Erythroblast (primary cell): ENCODE results near the gene SIRT7.
A peak's percentile ranks its signal among the peaks of the same experiment; 100 is the strongest.
"Not testable (repeated sequence)": the region's sequence is repeated elsewhere in the genome, so short reads cannot be mapped to it uniquely, and the experiment has no call there.

Experiments used
- DNase-seq, 2 experiments: peaks; one replicate each; lab custom pipeline; 2025; lab: John Stamatoyannopoulos, UW
- GATA1 ChIP-seq: IDR thresholded peaks from 2 replicates; pipeline ENCODE4 v1.6.1; 2011; ENCODE audit warnings: low read depth, mild to moderate bottlenecking, control low read depth, low read length, moderate library complexity
- POLR2A ChIP-seq: IDR thresholded peaks from 2 replicates; pipeline ENCODE4 v1.6.1; 2011; ENCODE audit warnings: mild to moderate bottlenecking, low read length

The SIRT7 gene

DNA sequence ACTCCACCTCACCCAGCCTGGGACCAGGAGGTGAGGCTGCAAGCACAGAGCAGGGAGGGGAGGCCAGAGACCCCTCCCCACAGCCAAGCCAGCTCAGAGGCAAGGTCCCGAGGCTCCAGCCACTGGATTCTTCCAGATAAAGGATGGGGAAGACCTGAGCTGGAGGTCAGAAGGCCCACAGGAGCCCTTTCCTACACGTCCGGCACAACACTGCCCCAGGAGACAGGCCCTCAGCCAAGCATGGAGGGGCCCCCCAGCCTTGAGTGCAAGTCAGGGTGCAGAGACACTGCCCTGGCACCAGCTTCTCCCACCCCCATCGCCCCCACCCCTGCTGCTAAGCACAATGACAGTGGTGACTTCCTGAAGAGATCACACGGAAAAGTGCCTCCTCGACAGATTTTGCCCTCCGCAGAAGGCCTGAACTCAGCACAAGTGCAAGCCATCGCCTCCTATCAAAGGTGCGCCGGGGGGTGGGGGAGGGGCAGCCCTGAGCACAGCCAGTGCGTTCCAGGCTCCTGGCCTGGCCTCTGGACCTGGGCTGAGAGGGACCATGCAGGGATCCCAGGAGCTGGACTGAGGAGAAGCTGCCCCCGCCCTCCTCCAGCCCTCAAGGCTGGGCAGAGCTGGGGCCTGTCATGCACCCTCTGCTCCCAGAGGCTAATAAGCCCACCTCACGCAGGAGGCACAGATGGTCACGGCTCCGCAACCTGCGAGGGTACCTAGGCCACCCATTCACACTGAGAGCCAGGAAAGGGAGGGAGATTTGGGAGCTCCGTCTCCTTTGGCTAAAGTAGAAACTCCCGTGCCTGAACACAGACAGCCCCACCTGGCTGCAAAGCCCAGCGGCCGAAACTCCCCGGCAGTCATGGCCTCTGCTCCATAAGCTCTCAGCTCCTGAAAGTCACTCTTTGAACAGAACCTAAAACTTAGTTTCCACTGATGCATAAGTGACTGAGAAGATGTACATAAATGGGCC is 6.9 kb upstream of the SIRT7 start:
- DNase-seq: peak; percentile 39 to 56

DNA sequence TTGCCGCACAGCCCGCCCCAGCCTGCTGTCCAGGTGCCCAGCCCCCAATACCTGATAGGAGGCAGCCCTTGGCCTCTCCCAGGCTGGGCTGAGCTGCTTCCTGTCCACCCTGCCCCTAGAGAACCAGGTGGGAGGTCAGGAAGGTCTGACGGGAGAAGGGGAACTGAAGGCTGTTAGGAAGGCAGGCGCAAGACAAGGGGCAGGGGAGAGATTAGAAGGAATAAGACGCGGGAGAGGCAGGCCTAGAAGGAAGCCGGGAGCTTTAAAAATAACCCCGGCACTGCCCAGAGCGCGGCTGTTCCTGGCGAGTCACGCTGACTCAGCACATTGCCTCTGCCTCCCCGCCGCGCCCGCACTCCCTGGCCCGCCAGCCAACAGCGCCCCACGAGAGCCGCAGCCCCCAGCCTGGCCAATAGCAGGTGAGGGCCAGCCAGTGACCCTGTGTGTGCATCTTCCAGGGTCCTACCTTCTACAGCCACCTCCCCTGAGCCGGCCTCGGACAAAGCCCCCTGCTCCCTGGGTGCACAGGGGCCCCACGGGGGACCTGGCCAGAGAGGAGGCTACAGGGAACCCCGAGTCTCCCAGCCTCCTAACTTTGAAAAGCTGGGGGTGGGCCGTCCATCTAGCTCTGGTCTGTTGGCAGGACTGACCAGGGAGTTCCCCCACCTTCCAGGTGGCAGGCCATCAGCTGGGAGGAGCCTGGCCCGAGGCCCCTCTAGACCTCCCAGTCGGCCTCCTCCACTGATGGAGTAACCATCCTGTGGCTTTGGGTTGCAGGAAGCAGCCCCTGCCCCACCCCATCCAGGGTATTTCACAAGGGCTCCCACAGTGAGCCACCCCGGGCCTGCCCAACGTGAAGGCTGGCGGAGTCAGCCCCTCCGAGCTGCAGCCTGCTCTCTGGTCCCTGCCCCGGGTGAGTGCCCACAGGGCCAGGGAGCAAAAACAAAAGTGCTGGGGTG is 5.6 kb upstream of the SIRT7 start:
- TF ChIP-seq GATA1 (no peak), POLR2A (peak; percentile 52)
- peak; percentile 93 to 96 for DNase-seq

More for the DNA sequence above, 6.9 kb upstream of the SIRT7 start:
- TF ChIP-seq POLR2A (no peak), GATA1 (no peak)

DNA sequence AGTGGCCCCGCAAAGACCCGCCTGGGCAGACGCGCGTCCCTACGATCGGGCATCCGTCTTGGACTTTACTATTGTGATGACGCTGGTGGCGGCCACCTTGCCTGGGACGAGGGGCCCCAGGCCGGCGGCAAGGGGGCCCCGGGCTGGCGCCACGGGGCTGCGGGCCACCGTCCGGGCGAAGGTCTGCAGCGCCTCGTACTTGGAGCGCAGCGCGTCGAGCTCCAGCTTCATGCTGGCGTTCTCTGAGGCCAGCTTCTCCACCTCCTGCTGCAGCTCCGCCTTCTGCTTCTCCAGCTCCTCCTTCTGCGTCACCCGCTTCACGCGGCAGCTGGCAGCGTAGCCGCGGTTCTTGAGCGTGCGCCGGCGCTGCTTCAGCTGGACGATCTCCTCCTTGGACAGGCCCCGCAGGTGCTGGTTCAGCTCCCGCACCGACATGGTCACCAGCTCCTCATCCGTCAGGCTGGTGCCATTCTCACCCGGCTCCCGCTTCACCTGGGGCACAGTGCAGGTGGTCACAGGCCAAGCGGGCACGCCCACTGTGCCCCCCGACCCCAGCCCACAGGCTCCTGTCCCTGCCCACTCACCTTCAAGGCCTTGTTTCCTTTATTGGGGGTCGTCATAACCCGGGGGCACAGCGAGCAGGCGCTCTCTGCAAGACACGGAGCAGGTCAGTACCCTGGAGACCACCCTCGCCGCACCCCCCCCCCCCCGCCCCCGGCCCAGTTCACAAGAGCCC is 4.8 kb upstream of the SIRT7 start:
- TF ChIP-seq GATA1 (no peak), POLR2A (no peak)

DNA sequence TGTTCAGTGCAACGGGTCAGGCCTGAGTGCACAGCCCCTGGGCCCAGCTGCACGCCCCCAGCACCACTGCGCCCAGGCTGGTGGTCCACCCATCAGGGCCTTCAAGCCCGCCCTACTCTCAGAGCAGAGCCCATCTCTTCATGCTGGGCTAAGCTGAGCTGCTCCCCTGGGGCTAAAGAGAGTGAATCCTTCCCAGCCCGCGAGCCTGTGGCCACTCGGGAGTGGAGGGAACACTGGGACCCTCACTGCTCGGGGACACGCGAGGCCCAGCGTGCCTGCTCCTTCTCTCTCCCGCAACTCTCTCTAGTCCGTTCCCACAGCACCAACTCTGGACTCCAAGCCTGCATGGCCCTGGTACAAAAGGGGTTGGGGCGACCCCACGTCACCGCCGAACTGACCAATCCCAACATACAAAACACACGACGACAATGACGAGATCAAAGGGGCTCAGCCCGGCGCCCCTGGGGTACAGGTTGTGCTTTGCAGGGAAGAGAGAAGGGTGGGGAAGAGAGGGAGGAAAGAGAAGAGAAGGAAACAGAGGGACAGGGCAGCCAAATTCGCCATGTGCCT is 4.1 kb upstream of the SIRT7 start:
- no peak for DNase-seq
- no peak for TF ChIP-seq POLR2A
- no peak for TF ChIP-seq GATA1

More for the DNA sequence above, 4.8 kb upstream of the SIRT7 start:
- DNase-seq: peak; percentile 26 to 45

DNA sequence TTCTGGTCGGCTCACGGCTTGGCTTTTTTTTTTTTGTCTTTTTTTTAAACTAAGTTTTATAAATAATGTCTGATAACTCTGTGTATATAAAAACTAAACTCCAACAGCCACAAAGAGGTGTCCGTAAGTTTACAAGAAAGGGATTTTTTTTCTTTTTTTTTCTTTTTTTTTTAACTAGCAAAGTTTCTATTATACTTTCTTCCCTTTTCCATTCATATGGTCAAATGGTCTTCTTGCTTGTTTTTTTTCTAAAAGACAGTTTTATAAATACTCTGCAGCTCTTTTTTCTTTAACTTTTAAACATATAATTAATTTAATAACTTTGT is 3.5 kb upstream of the SIRT7 start:
- TF ChIP-seq GATA1 (no peak), POLR2A (no peak)
- DNase-seq: no peak

DNA sequence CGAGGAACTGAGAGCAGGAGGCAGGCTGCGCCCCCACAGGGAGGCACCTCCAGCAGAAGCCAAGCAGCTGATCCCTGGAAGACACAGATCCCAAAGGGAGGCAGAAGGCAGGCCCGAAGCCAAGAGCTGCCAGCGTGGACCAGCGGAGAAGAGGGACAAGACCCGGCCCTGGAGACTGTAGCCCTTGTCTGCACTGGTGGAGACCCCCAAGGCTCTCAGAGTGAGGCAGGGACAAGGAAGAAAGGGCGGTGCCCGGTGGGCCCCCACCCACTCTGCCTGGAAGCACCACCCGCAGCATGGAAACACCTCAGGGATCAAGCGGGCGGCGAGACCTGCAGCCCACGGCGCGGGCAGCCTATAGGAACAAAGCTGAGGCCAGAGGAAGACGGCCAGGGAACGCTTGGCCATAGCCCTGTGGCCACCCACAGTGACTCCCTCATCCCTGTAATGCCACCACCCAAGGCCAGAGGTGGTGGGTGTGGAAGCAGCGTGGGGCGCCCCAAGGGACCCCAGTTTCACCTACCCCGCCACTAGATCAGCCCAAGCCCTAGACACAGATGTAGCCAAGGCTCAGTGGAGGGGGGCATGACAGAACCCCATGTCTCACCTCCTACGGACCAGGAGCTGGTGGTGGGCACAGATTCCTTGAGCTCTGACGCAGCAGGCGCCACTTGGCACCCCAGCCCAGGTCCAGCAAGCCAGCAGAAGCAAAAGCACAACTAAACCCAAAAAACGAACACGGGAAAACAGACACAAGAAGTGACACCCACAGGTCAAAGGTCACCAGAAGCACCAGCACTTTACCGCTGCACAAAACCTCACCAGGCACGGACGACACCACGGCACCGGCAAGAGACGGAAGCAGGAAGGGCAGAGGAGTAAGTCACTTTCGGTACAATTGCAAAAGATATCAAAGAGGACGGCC is 2.9 kb upstream of the SIRT7 start:
- TF ChIP-seq GATA1: no peak
- TF ChIP-seq POLR2A: no peak
- DNase-seq: no peak

DNA sequence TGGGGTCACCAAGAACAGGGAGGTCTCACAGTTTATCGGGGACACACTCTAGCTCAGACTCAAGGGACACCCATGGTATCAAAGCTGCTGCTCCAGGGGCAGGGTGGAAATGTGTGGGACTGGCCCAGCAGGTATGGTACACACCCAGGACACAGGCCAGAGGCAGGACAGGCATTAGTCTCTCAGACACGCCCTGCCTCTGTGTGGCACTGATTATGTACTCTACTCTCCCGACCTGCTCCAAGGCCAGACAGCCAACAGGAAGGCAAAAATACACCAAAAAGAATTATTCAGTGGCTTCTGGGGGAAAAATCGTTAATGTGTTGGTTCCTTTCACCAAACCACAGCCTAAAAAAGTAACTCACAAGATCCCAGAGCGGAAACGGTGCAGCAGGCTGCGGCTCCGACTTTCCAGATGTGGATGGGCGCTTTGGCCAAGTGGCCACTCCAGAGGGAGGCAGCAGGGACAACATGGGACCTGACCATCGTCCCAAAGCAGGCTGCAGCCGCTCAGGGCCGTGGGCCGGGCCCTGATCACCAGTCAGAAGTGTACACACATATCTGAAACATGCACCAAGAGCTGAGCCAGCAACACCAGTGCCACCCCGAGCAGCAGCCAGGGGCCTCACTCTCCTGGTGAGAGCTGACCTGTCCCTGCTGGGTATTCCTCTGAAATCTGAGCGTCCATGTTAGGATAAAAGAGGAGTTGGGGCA is 1.0 kb upstream of the SIRT7 start:
- TF ChIP-seq GATA1: no peak
- no peak for TF ChIP-seq POLR2A
- DNase-seq: peak; percentile 50 to 61

DNA sequence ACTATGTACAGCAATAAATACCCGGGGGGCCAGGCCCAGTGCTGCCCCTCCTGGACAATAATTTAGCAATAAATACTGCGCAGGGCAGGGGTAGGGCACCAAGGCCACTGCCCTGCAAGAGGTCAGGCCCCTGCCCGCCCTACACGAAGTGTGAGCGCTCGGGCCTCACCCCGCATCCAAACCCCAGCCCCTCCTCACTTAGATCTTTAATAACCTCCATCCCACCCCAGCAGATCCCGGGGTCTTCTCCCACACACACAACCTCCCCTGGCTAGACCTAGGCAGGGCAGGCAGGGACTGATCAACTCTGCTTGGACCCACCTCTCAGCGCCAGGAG is 325 bp upstream of the SIRT7 start:
- DNase-seq: not testable (repeated sequence)

DNA sequence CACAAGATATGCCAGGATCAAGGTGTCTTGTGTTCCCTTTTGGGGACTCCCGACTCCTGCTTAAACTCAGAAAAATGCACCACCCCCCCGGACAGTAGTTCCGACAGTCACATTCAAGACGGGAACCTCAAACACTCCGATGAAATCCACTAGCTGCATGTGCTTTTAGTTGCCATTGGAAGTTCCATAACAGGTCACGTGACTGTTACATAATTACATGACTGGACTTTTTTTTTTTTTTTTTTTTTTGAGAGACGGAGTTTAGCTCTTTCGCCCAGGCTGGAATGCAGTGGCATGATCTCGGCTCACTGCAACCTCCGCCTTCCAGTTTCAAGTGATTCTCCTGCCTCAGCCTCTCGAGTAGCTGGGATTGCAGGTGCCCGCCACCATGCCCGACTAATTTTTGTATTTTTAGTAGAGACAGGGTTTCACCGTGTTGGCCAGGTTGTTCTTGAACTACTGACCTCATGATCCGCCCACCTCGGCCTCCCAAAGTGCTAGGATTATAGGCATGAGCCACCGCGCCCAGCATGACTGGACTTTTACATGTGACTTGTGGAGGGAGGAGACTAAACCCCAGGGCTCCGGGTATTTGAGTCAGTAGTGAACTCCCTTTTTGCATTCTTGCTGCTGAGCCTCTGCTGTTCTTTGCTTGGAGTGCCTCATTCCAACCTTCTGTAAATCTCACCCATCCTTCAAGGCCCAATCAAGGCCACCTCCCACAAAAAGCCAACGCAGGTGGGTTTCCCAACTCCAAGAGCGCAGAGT is 1.6 kb downstream of the SIRT7 start:
- peak; percentile 76 to 85 for DNase-seq
- peak; percentile 53 for TF ChIP-seq POLR2A
- no peak for TF ChIP-seq GATA1

DNA sequence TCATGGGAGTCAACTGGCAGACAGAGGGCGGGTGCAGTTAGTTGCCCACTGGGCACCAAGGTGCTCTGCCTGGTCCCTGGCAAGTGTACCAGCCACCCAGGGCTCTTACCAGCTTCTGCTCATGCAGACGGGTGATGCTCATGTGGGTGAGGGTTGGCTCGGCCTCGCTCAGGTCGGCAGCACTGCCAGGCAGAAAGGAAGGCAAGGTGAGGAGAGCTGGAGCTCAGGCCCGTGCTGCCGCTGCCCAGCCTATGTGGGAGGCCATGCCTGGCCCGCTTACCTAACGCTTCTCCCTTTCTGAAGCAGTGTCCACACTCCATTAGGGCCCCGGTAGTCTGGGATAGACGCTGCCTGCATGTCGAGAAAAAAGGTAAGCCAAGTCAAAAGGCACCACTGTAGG is 2.6 kb downstream of the SIRT7 start:
- no peak for DNase-seq
- TF ChIP-seq GATA1 (no peak), POLR2A (no peak)
